GM12891 (cell line): Measurements from ENCODE around the gene TMTC1.

ENCODE experiments used
- DNase-seq: peaks from one replicate; pipeline ENCODE4 v3.0.0; 2011; ENCODE audit warnings: low spot score; ENCODE audit not compliant: insufficient read length
- FAIRE-seq: peaks from 2 replicates; lab custom pipeline; 2011; peaks lifted over from hg19 to GRCh38; lab: Jason Lieb, UNC
- PAX5 ChIP-seq: IDR thresholded peaks from 2 replicates; pipeline ENCODE4 v1.6.1; 2011; ENCODE audit warnings: low read length, moderate library complexity, mild to moderate bottlenecking; ENCODE audit not compliant: insufficient read depth, severe bottlenecking
- POLR2A ChIP-seq: IDR thresholded peaks from 2 replicates; pipeline ENCODE4 v1.6.1; 2011; ENCODE audit warnings: low read depth, low read length, control low read depth
- POLR2AphosphoS5 ChIP-seq: IDR thresholded peaks from 2 replicates; pipeline ENCODE4 v1.6.1; 2011; ENCODE audit warnings: low read depth, low read length, control low read depth
- POU2F2 ChIP-seq: IDR thresholded peaks from 2 replicates; pipeline ENCODE4 v1.6.1; 2011; ENCODE audit warnings: low read depth, mild to moderate bottlenecking, control low read depth, low read length, moderate library complexity
- SPI1 ChIP-seq: IDR thresholded peaks from 2 replicates; pipeline ENCODE4 v1.6.1; 2011; ENCODE audit warnings: low read depth, low read length, control low read depth
- TAF1 ChIP-seq: IDR thresholded peaks from 2 replicates; pipeline ENCODE4 v1.6.1; 2011; ENCODE audit warnings: low read depth, low read length, control low read depth

TMTC1 gene

GRCh38 chr12:29662734-29663323, 120.9 kb downstream of the TMTC1 start:
- FAIRE-seq (no peak), DNase-seq (no peak)

GRCh38 chr12:29660847-29661246, 122.9 kb downstream of the TMTC1 start:
- FAIRE-seq, result no peak
- DNase-seq, result no peak
- no peak for TF ChIP-seq POLR2A
- TF ChIP-seq TAF1, result no peak
- TF ChIP-seq POU2F2, result no peak
- no peak for TF ChIP-seq SPI1
- no peak for TF ChIP-seq POLR2AphosphoS5
- no peak for TF ChIP-seq PAX5

More at GRCh38 chr12:29662734-29663323, 120.9 kb downstream of the TMTC1 start:
- TF ChIP-seq POLR2AphosphoS5, result no peak
- TF ChIP-seq POU2F2, result no peak
- no peak for TF ChIP-seq SPI1
- TF ChIP-seq POLR2A, result no peak
- TF ChIP-seq PAX5, result no peak
- no peak for TF ChIP-seq TAF1

- no peak for FAIRE-seq
- TF ChIP-seq PAX5 (no peak), POLR2AphosphoS5 (no peak), TAF1 (no peak)
- DNase-seq, result no peak
These were observed 126.8 kb downstream of the TMTC1 start for GRCh38 chr12:29656762-29657538.

- FAIRE-seq (no peak), DNase-seq (no peak)
- TF ChIP-seq POLR2A (no peak), TAF1 (no peak), POU2F2 (no peak), SPI1 (no peak), POLR2AphosphoS5 (no peak), PAX5 (no peak)
These were observed 127.9 kb downstream of the TMTC1 start for GRCh38 chr12:29655861-29656260.

- DNase-seq, result no peak
- no peak for FAIRE-seq
- TF ChIP-seq POLR2AphosphoS5 (no peak), PAX5 (no peak), TAF1 (no peak), POLR2A (no peak), POU2F2 (no peak), SPI1 (no peak)
These were observed 130.5 kb downstream of the TMTC1 start for GRCh38 chr12:29653286-29653685.

GRCh38 chr12:29650371-29650770, 133.4 kb downstream of the TMTC1 start:
- FAIRE-seq, result no peak
- no peak for TF ChIP-seq SPI1
- TF ChIP-seq POLR2A, result no peak
- DNase-seq, result no peak

GRCh38 chr12:29649722-29650121, 134.0 kb downstream of the TMTC1 start:
- DNase-seq (no peak), FAIRE-seq (no peak)
- TF ChIP-seq TAF1, result no peak
- no peak for TF ChIP-seq POLR2AphosphoS5
- no peak for TF ChIP-seq POLR2A
- no peak for TF ChIP-seq POU2F2
- TF ChIP-seq PAX5, result no peak

- FAIRE-seq (no peak), DNase-seq (no peak)
- no peak for TF ChIP-seq TAF1
- TF ChIP-seq PAX5, result no peak
- TF ChIP-seq SPI1, result no peak
- no peak for TF ChIP-seq POLR2A
- no peak for TF ChIP-seq POLR2AphosphoS5
- no peak for TF ChIP-seq POU2F2
These were observed 139.1 kb downstream of the TMTC1 start for GRCh38 chr12:29644536-29645162.

- FAIRE-seq (no peak), DNase-seq (no peak)
- TF ChIP-seq SPI1 (no peak), POLR2A (no peak), POLR2AphosphoS5 (no peak), POU2F2 (no peak)
These were observed 143.0 kb downstream of the TMTC1 start for GRCh38 chr12:29640589-29641345.
